HFF-Myc (cell line): Measurements from ENCODE around the gene PTPDC1.
"Not testable (repeated sequence)": the region's sequence is repeated elsewhere in the genome, so short reads cannot be mapped to it uniquely, and the experiment has no call there.

ENCODE experiments used
- DNase-seq: peaks from one replicate; pipeline ENCODE4 v3.0.0-alpha.2; 2011; ENCODE audit warnings: low read depth; ENCODE audit errors: extremely low read depth
- H3K4me3 ChIP-seq: replicated peaks from 2 replicates; pipeline ENCODE4 v1.5.1; 2011; ENCODE audit warnings: low read depth, mild to moderate bottlenecking, control low read depth, low read length
- CTCF ChIP-seq: IDR thresholded peaks from 2 replicates; pipeline ENCODE4 v1.5.1; 2012; ENCODE audit warnings: mild to moderate bottlenecking, low read depth, low read length, control low read depth; ENCODE audit errors: missing control alignments

Gene PTPDC1

GRCh38 chr9:94108584-94108983 lies 24.3 kb downstream of the PTPDC1 start:
- no peak for DNase-seq
- no peak overlapping the region for H3K4me3 ChIP-seq
- no peak for TF ChIP-seq CTCF

GRCh38 chr9:94110821-94111252 lies 26.6 kb downstream of the PTPDC1 start:
- TF ChIP-seq CTCF, result no peak
- no peak for DNase-seq
- H3K4me3 ChIP-seq, result no peak overlapping the region

- H3K4me3 ChIP-seq, result no peak overlapping the region
- TF ChIP-seq CTCF, result no peak
- DNase-seq, result no peak
Observed at GRCh38 chr9:94111446-94111845, 27.2 kb downstream of the PTPDC1 start.

GRCh38 chr9:94112716-94113465 lies 28.6 kb downstream of the PTPDC1 start:
- no peak overlapping the region for H3K4me3 ChIP-seq
- TF ChIP-seq CTCF, result no peak
- no peak for DNase-seq

GRCh38 chr9:94120088-94120487 lies 35.8 kb downstream of the PTPDC1 start:
- H3K4me3 ChIP-seq, DNase-seq: not testable (repeated sequence)

- no peak for DNase-seq
- TF ChIP-seq CTCF, result no peak
- no peak overlapping the region for H3K4me3 ChIP-seq
Observed at GRCh38 chr9:94120854-94121376, 36.7 kb downstream of the PTPDC1 start.

GRCh38 chr9:94126844-94127243 lies 42.6 kb downstream of the PTPDC1 start:
- no peak for TF ChIP-seq CTCF
- DNase-seq, result no peak
- no peak overlapping the region for H3K4me3 ChIP-seq
